Activated gamma-delta T cell treated with Interleukin-2 at 50 U/mL for 16 hours (primary cell): ENCODE results near the gene CDK5.

Experiments
- DNase-seq: peaks from one replicate; pipeline ENCODE4 v3.0.0-alpha.2; 2020

CDK5 gene

GRCh38 chr7:151085691-151086620, 28.3 kb upstream of the CDK5 start, which contains the start of gene AGAP3:
Gene AGAP3, plus strand, starts transcription at chr7:151086475. Its CDS starts 267 bp downstream, at chr7:151086742.
- DNase-seq, result peak; percentile 34

DNA sequence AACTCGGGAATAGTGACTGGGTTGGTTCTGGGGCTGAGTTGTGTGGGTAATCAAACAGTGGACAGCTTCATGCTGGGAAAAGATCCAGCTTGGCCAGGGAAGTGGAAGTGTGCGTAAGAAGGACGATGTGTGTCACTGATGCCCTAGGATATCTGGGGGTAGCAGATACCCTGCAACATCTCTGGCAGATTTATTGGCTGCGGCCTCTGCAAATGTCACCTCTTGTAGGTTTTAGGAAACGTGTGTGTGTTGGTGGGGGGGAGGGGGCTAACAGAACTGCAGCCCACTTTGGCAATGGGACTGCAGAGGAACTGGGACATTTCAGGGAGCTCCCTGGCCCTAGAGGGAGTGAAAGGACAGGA, 27.6 kb upstream of the CDK5 start:
- no peak for DNase-seq

DNA sequence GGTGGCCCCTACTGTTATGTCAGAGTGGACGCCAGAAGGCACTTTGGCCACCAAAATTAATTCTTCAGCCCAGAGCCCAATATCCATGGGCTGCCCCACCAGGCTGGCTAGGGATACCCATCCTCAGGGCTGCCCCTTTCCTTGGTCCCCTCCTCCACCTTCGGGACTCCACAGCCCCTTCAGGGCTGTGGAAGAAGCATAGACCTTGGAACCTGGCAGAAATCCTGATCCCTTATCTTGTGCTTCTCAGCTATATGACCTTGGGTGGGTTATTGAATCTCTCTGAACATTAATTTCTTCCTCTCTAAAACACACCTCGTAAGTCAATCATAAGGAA, 26.1 kb upstream of the CDK5 start:
- no peak for DNase-seq

GRCh38 chr7:151083071-151083823, 25.6 kb upstream of the CDK5 start, which contains the start of gene TMUB1:
Gene TMUB1, minus strand, starts transcription at chr7:151083493. Its CDS starts 930 bp downstream, at chr7:151082563.
- peak; percentile 80 for DNase-seq

DNA sequence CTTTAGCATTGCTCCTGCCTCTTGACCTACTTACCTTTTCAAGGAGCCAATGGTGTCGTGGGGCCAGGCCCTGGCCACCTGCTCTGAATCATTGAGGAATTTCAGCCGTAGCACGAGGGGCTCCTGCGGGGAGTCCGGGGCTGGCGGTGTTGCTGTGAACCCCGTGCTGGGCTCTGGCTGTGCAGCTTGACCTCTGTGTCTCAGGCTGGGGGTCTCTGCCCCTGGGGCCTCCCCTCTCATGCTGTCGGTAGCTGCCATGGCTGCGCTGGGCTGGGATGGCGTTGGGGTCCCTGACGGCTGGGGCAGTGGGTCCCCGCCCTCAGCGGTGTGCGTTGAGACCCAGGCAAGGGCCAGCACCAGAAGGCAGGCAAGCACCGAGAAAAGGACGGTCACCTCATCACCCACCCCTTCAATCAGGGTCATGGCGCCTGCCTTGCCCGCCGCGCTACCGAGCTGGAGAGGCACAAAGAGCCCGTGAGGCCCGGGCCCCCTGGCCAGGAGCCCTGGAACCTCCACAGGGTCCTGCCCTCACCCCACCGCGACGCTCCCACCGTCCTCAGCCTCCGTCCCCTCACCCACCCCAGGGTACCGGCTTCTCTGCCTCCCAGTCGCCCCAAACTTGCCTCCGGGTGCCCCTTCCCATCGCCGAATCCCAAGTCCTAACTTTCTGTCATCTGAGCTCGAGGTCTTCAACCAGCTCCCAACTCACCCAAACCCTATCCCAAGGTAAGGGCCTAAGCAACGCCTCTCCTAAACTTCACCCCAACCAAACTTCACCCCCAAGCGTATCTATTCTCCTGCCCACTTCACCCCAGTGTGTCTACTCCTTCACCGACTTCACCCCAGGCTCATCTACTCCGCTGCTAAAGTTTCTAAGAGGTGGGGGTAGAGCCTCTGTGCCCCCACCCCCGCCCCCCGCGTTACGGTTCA, 24.7 kb upstream of the CDK5 start:
- DNase-seq, result no peak

DNA sequence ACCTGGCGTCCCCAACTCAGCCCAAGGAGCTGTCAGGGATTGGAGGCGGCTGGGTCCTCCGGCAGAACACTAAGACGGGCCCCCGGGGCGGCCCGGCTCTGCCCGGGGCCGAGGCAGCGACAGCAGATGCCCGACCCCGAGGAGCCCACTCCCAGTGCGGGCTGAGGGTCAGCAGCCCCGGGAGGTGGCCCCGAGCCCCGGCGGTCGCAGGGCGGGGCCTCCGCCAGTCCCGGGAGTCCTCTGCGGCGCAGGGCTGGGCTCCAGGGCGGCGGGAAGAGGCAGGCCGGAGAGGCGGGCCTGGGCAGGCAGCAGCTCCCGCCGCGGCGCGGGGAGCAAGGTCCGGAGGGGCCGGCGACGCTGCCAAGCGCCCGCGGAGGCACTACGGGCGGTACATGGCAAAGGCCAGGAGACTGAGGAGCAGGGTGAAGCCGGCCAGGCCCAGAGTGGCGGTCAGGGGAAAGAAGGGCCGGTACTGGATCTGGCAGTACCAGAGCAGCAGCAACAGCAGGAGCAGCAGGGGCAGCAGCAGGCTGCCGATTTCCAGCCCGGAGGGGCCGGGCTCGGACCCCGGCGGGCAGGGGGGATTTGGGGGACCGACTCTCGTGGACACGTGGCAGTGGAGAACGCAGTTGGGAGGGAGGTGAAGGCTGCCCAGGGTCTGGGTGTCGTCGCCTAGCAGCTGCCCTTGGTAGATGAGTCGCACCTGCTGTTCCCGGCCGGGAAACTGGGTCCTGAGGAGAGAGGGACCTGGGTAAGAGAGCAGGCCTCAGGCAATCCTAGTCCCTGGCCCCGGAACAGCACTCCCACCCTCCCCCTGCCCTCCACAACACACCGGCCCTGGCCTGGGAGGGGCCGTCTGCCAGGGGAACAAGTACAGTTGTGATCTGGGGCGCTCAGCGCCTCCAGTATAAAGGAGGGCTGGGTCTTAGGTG, 23.7 kb upstream of the CDK5 start:
- no peak for DNase-seq

DNA sequence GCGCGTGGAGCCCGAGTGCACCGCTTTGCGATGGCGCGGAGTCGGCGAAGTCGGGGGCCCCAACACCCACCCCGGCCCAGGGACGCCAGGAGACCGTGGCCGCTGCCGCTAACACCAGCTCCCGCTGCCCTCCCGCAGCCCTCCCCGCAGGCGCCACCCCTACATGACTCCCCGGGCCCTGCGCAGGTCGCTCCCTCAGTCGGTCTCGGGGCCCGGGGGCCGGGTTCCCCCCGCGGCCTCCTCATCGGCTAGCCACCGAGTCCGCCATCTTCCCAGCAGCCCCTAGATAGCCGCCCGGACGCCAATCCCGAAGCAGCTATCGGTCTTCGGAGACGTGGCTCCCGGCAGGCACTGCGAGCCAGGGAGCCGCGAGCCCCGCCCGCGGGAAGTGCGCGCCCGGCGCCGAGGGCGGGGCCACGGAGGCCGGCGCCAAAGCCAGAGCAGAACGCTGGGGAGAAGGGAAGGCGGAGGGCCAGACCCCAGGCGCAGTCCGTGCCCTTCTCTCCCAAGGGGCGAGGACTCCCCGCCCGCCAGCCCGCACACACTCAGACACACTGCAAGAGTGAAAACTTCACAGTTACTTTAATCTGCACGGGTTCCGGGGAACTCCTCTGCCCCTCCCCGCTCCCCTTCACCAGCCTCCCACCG, 22.9 kb upstream of the CDK5 start, which contains the start of gene FASTK:
TSS of gene FASTK (minus strand) at position 288 of the 648 bp plus-strand sequence. CDS start at position 245, 43 bp downstream.
- DNase-seq, result peak; percentile 83

GRCh38 chr7:151080067-151080521, 22.4 kb upstream of the CDK5 start:
- no peak for DNase-seq

- no peak for DNase-seq
Observed at GRCh38 chr7:151079199-151079910, 21.7 kb upstream of the CDK5 start.

- DNase-seq, result no peak
Observed at GRCh38 chr7:151078233-151079040, 20.7 kb upstream of the CDK5 start.

GRCh38 chr7:151077705-151078232, 20.1 kb upstream of the CDK5 start:
- DNase-seq, result no peak

GRCh38 chr7:151076863-151077704, 19.4 kb upstream of the CDK5 start:
- DNase-seq, result no peak

DNA sequence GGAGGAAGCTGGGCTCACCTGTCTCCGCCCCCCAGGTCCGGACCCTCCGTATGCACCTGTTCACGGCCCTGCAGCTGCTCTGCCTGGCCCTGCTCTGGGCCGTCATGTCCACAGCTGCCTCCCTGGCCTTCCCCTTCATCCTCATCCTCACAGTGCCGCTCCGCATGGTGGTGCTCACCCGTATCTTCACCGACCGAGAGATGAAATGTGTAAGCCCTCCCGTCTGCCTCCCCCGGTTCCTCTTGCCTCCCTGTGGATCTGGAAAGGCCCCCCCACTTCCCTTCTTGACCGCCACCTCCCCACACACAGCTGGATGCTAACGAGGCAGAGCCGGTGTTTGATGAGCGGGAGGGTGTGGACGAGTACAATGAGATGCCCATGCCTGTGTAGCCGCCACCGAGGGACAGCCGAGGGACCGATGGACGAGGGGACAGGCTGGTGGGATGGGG, 18.3 kb upstream of the CDK5 start:
- DNase-seq, result no peak

DNA sequence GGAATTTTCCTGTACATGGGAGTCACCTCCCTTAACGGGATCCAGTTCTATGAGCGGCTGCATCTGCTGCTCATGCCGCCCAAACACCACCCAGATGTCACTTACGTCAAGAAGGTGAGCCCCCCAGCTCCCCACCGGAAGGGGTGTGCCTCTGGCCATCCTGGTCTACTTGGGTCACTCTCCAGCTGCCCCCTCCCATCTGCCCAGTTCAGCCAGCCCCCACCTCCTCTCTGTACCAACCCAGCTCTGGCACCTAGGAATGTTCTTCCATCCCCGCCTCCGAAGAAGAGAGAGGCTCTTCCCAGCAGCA, 17.9 kb upstream of the CDK5 start:
- DNase-seq, result no peak

DNA sequence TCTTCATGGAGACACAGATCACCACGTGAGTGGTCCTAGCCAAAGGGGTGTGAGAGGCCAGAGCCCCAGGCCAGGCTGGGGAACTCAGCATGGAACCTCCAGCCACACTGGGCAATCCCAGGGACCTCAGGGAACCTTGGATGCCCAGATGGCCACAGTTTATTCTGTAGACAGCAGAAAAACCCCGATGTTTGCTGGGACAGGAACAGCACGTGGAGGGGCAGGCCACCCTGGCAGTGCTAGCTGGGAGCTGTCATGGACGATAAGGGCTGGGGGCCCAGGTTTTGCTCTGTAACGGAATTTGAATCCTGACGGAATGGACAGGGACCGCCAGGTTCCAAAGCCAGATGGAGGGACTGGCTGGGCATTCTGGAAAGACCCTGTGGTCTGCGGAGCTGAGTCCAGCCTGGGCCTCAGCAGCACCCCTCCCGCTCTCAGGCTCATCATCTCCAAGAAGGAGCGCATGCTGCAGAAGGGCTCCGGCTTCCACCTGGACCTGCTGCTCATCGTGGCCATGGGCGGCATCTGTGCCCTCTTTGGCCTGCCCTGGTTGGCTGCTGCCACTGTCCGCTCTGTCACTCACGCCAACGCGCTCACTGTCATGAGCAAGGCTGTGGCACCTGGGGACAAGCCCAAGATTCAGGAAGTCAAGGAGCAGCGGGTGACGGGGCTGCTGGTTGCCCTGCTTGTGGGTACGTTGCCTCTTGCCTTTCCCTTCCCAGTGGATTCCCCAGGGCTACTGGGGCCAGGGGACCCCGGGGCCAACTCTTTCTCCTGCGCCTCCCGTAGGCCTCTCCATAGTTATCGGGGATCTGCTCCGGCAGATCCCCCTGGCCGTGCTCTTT, 17.3 kb upstream of the CDK5 start:
- DNase-seq, result no peak

DNA sequence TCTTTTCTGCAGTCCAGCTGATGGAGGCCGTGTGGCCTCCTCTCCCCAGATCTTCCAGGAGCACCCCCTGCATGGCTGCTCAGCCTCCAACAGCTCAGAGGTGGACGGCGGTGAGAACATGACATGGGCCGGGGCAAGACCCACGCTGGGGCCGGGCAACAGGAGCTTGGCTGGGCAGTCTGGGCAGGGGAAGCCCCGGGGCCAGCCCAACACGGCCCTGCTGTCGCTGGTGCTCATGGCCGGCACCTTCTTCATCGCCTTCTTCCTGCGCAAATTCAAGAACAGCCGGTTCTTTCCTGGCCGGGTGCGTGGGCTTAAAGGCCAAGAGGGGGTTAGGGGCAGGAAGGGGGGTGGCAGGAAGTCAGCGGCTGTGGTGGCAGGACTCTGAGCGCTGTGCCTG, 16.3 kb upstream of the CDK5 start:
- DNase-seq, result no peak
